Suprapubic skin (tissue), 4 donors: ENCODE results near the gene SLC25A27.

Source experiments
- EP300 ChIP-seq: sonication (generic); formaldehyde crosslinking; IDR thresholded peaks from one replicate; pipeline ENCODE4 v1.6.1; 2017; ENCODE audit warnings: antibody characterized with exemption
- POLR2A ChIP-seq, 2 donors: fragments of 450-650 bp; IDR thresholded peaks; one replicate each; pipeline ENCODE4 v1.6.1; 2017; ENCODE audit warnings: antibody characterized with exemption in 2 of 2, mild to moderate bottlenecking in 2 of 2, moderate library complexity in 2 of 2
- POLR2AphosphoS5 ChIP-seq, 3 donors: sonication (generic); formaldehyde crosslinking; IDR thresholded peaks; one replicate each; pipeline ENCODE4 v1.6.1; 2017; ENCODE audit warnings: antibody characterized with exemption in 3 of 3
- TF ChIP-seq, protein P1 (sequence below), 2 donors: fragments of 200-600 bp in 1 of 2; fragments of 450-650 bp in 1 of 2; sonication (generic) in 1 of 2; IDR thresholded peaks; one replicate each; pipeline ENCODE4 v1.5.1; 2016 to 2019; ENCODE audit warnings: antibody characterized with exemption in 2 of 2, mild to moderate bottlenecking in 1 of 2, moderate library complexity in 1 of 2

DNA sequence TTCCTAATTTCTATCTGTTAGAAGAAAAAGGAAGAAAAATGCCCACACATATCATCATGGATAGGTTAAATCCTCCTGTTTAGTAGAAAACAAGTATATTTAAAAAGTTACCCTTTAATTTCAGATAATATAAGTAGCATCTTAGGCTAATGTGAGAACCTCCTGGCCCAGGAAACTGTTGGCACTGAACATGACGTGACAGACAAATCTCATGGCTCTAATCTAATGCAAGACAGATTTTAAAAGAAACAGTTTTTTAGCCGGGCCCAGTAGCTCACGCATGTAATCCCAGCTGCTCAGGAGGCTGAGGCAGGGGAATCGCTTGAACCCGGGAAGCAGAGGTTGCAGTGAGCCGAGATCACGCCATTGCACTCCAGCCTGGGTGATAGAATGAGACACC lies 23.1 kb upstream of the SLC25A27 start:
- TF ChIP-seq, protein P1, sequence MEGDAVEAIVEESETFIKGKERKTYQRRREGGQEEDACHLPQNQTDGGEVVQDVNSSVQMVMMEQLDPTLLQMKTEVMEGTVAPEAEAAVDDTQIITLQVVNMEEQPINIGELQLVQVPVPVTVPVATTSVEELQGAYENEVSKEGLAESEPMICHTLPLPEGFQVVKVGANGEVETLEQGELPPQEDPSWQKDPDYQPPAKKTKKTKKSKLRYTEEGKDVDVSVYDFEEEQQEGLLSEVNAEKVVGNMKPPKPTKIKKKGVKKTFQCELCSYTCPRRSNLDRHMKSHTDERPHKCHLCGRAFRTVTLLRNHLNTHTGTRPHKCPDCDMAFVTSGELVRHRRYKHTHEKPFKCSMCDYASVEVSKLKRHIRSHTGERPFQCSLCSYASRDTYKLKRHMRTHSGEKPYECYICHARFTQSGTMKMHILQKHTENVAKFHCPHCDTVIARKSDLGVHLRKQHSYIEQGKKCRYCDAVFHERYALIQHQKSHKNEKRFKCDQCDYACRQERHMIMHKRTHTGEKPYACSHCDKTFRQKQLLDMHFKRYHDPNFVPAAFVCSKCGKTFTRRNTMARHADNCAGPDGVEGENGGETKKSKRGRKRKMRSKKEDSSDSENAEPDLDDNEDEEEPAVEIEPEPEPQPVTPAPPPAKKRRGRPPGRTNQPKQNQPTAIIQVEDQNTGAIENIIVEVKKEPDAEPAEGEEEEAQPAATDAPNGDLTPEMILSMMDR (IDR thresholded peaks at IDR 0.05): no peak
- TF ChIP-seq POLR2A (IDR thresholded peaks at IDR 0.05) (no peak), EP300 (no peak), POLR2AphosphoS5 (IDR thresholded peaks at IDR 0.05) (no peak)
